LNCAP (cell line): Measurements from ENCODE around the gene CTSG.

Source experiments
- CTCF ChIP-seq: fragments of 450-650 bp; IDR thresholded peaks from 2 replicates; pipeline ENCODE4 v1.5.1; 2017; ENCODE audit warnings: mild to moderate bottlenecking

The CTSG gene

GRCh38 chr14:24576182-24576581, at the start of gene CTSG:
CTSG (minus strand) TSS chr14:24576250; CDS start chr14:24576223, 27 bp downstream.
- no peak for TF ChIP-seq CTCF

DNA sequence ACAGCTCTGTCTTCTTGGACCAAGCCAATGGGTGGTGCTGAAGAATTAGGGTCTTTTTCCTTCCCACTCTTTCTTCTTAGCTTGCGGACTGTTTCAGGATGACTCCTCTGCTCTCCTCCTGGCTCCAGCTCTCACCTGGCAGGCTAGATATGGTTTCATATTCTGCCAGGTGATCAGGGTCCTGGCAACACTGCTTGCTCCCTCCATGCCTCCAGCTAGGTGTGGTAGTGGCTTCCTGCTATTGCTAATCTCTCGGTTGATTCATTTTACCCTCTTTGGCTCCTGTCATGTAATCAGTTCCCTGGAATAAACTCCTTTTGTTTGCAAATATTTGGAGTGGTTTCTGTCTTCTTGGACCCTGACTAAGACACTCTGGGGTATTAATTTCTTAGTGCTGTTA, 37.7 kb upstream of the CTSG start:
- TF ChIP-seq CTCF, result no peak

DNA sequence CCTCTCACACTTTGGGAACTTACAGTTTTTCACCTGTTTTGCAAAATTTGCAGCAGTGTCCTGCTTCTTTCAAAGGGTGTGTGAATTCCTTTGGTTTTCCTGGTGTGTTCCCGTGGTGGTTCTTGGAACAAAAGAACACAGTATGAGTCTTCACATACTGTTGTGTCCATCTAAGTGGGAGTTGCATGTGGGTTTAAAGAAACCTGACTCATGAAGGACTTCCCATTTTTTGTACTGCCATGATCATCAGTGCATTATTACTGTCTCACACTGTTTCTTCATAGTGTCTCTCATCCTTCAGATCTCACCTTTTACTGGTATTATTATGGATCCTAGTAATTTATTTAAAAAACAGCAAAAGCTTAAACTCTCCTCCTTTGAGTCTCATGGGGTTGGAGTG, 37.2 kb upstream of the CTSG start:
- no peak for TF ChIP-seq CTCF

DNA sequence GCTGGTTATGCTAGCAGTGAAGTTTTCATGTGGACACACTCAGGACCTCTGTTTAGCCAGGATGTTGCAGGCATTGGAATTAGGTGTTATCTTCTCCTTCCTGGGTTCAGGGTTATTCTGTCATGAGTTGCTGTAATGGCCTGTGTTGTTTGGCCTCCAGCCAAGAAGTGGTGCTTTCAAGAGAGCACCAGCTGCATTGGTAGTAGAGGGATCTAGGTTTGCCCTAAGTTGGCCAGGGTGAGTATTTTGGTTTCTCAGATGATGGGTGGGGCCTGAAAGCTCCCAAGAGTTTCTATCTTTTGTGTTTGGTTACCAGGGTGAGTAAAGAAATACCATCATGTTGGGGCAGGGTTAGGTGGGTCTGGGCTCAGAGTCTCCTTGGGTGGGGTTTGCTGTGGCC, 36.1 kb upstream of the CTSG start:
- TF ChIP-seq CTCF, result no peak

GRCh38 chr14:24609655-24610344, 33.8 kb upstream of the CTSG start, which contains the start of gene GZMH:
GZMH (minus strand) TSS chr14:24609685; CDS start chr14:24609613, 72 bp downstream.
- no peak for TF ChIP-seq CTCF

GRCh38 chr14:24607635-24608514, 31.8 kb upstream of the CTSG start:
- TF ChIP-seq CTCF, result no peak

DNA sequence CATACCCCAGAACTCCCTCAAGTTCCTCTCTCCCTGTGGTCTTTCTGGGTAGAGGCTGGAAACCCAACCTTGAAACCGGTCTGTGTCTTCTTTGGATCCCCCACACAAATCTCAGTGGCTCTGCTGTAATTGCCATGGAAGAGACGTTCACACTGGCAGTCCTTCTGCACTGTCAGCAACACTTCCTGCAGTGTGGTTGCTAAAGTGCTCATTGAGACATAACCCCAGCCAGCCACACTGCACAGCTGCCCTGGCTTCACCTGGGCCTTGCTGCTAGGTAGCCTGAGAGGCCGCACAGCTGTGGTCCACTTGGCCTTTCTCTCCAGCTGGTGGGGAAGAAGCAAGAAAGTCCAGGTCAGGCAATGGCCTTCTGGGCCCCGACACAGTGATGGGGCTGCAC, 31.0 kb upstream of the CTSG start:
- no peak for TF ChIP-seq CTCF
